ENCODE data around the gene TRPM4.

GRCh38 chr19:49145573-49146407 is 11.8 kb upstream of the TRPM4 start:
- TF ChIP-seq, protein P1, sequence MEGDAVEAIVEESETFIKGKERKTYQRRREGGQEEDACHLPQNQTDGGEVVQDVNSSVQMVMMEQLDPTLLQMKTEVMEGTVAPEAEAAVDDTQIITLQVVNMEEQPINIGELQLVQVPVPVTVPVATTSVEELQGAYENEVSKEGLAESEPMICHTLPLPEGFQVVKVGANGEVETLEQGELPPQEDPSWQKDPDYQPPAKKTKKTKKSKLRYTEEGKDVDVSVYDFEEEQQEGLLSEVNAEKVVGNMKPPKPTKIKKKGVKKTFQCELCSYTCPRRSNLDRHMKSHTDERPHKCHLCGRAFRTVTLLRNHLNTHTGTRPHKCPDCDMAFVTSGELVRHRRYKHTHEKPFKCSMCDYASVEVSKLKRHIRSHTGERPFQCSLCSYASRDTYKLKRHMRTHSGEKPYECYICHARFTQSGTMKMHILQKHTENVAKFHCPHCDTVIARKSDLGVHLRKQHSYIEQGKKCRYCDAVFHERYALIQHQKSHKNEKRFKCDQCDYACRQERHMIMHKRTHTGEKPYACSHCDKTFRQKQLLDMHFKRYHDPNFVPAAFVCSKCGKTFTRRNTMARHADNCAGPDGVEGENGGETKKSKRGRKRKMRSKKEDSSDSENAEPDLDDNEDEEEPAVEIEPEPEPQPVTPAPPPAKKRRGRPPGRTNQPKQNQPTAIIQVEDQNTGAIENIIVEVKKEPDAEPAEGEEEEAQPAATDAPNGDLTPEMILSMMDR (IDR thresholded peaks at IDR 0.05) = peak in 3 of 4 experiments; percentile 74 to 97 (median 75)
- TF ChIP-seq POLR2AphosphoS5 (IDR thresholded peaks at IDR 0.05) (no peak), EP300 (IDR thresholded peaks at IDR 0.05) (no peak)

Measured in gastroesophageal sphincter (tissue), 3 donors.